ENCODE data around the gene CCDC88B.

CCDC88B gene

GRCh38 chr11:64383580-64383979, 43.6 kb downstream of the CCDC88B start:
- no peak overlapping the region for H3K4me3 ChIP-seq (replicated peaks; ENCODE audit: low read depth, low read length)
- DNase-seq (ENCODE audit: low read depth), result no peak
- no peak for TF ChIP-seq CTCF (IDR thresholded peaks at IDR 0.05; ENCODE audit: low read length, missing control alignments)

GRCh38 chr11:64384028-64384737, 44.2 kb downstream of the CCDC88B start:
- no peak overlapping the region for H3K4me3 ChIP-seq (replicated peaks; ENCODE audit: low read depth, low read length)
- no peak for DNase-seq (ENCODE audit: low read depth)
- TF ChIP-seq CTCF (IDR thresholded peaks at IDR 0.05; ENCODE audit: low read length, missing control alignments), result no peak

GRCh38 chr11:64384981-64385944, 45.3 kb downstream of the CCDC88B start:
- H3K4me3 ChIP-seq (replicated peaks; ENCODE audit: low read depth, low read length), result no peak overlapping the region
- no peak for DNase-seq (ENCODE audit: low read depth)
- no peak for TF ChIP-seq CTCF (IDR thresholded peaks at IDR 0.05; ENCODE audit: low read length, missing control alignments)

GRCh38 chr11:64385945-64386704, 46.1 kb downstream of the CCDC88B start:
- DNase-seq (ENCODE audit: low read depth), result peak; percentile 29
- H3K4me3 ChIP-seq (replicated peaks; ENCODE audit: low read depth, low read length), result no peak overlapping the region

GRCh38 chr11:64387916-64388315, 47.9 kb downstream of the CCDC88B start:
- no peak overlapping the region for H3K4me3 ChIP-seq (replicated peaks; ENCODE audit: low read depth, low read length)
- no peak for TF ChIP-seq CTCF (IDR thresholded peaks at IDR 0.05; ENCODE audit: low read length, missing control alignments)
- no peak for DNase-seq (ENCODE audit: low read depth)

More at GRCh38 chr11:64385945-64386704, 46.1 kb downstream of the CCDC88B start:
- no peak for TF ChIP-seq CTCF (IDR thresholded peaks at IDR 0.05; ENCODE audit: low read length, missing control alignments)

GRCh38 chr11:64388894-64389293, 48.9 kb downstream of the CCDC88B start:
- DNase-seq (ENCODE audit: low read depth), result no peak
- TF ChIP-seq CTCF (IDR thresholded peaks at IDR 0.05; ENCODE audit: low read length, missing control alignments), result no peak
- no peak overlapping the region for H3K4me3 ChIP-seq (replicated peaks; ENCODE audit: low read depth, low read length)
